HCT116 (cell line): Measurements from ENCODE around the gene DENND1A. TPM values are rescaled to one million over a fixed set of nuclear protein-coding genes. Genes with fewer than 3 reads are reported as not detected.

Experiments used
- ATAC-seq: fragments of 200-7000 bp; cut with Tn5 transposase; 2 replicates; pipeline ENCODE4 v1.9.1; 2020; ENCODE audit warnings: mild to moderate bottlenecking, moderate library complexity
- BruUV-seq: library from RNA; stranded (reverse); fragments of 400-500 nt; replicated peaks from 2 replicates; lab custom pipeline; 2021; lab: Mats Ljungman, UMichigan
- CTCF ChIA-PET: fragments of 300-600 bp; sonication (Branson Sonifier 250); formaldehyde crosslinking; loops from one replicate; lab custom pipeline; 2021; ENCODE audit warnings: antibody characterized with exemption; lab: Charles Lee
- POLR2A ChIA-PET: fragments of 300-600, 350-600 bp; sonication (Branson Sonifier 250); formaldehyde crosslinking; loops from one replicate; lab custom pipeline; 2021; ENCODE audit warnings: antibody characterized with exemption; lab: Charles Lee
- RAD21 ChIA-PET, 2 experiments: fragments of 300-600 bp; sonication (Branson Sonifier 250); formaldehyde crosslinking; loops; one replicate each; lab custom pipeline; 2023; ENCODE audit warnings: low total read pairs in 2 of 2; ENCODE audit not compliant: uncharacterized antibody in 2 of 2, unreplicated experiment in 2 of 2, low non-redundant PET in 1 of 2; lab: Charles Lee
- DNase-seq: peaks from one replicate; pipeline ENCODE4 v3.0.0-alpha.2; 2010; ENCODE audit warnings: low read depth, low spot score
- H2AFZ ChIP-seq: fragments of 200-600 bp; shearing (Covaris generic), sonication (generic); 2 replicates; pipeline ENCODE4 v1.6.1; 2017; ENCODE audit warnings: low read depth, mixed run types, mixed read lengths, antibody characterized with exemption, low read length; ENCODE audit not compliant: poor library complexity, severe bottlenecking
- H3K27ac ChIP-seq: 2 replicates; pipeline ENCODE4 v1.5.1; 2012; ENCODE audit warnings: low read depth, low read length
- H3K27me3 ChIP-seq: fragments of 200-600 bp; sonication (generic); 2 replicates; pipeline ENCODE4 v1.6.1; 2016; ENCODE audit warnings: mixed run types, low read length, mixed read lengths; ENCODE audit not compliant: insufficient read depth
- H3K36me3 ChIP-seq, 2 experiments: fragments of 200-500 bp in 1 of 2; fragments of 200-600 bp in 1 of 2; sonication (Bioruptor generic) in 1 of 2; sonication (generic) in 1 of 2; 2 replicates each; pipeline versions ENCODE4 v1.5.1 to v1.6.1; 2014 to 2016; ENCODE audit warnings: low read length in 2 of 2, inconsistent platforms in 1 of 2, mixed read lengths in 1 of 2, mixed run types in 1 of 2; ENCODE audit not compliant: insufficient read depth in 2 of 2, control insufficient read depth in 1 of 2
- H3K4me1 ChIP-seq, 2 experiments: fragments of 200-600 bp in 1 of 2; sonication (generic) in 1 of 2; 2 replicates each; pipeline versions ENCODE4 v1.5.1 to v1.6.1; 2012 to 2017; ENCODE audit warnings: low read length in 2 of 2, inconsistent platforms in 1 of 2, mild to moderate bottlenecking in 1 of 2, mixed read lengths in 1 of 2, mixed run types in 1 of 2, moderate library complexity in 1 of 2; ENCODE audit not compliant: insufficient read depth in 2 of 2, control insufficient read depth in 1 of 2
- H3K4me2 ChIP-seq: fragments of 200-600 bp; sonication (generic); 2 replicates; pipeline ENCODE4 v1.6.1; 2017; ENCODE audit warnings: mixed run types, low read length, mixed read lengths
- H3K4me3 ChIP-seq, 2 experiments: fragments of 200-600 bp in 1 of 2; sonication (generic) in 1 of 2; replicated peaks in 1 of 2; 2 replicates each; pipeline ENCODE4 v1.5.1; 2011 to 2016; ENCODE audit warnings: low read length in 2 of 2, control low read depth in 1 of 2, low read depth in 1 of 2, mild to moderate bottlenecking in 1 of 2, mixed read lengths in 1 of 2, mixed run types in 1 of 2
- H3K79me2 ChIP-seq: fragments of 200-600 bp; sonication (generic); 2 replicates; pipeline ENCODE4 v1.6.1; 2017; ENCODE audit warnings: mild to moderate bottlenecking, mixed run types, low read length, moderate library complexity, mixed read lengths; ENCODE audit not compliant: insufficient read depth
- H3K9ac ChIP-seq: fragments of 200-600 bp; sonication (generic); 2 replicates; pipeline ENCODE4 v1.6.1; 2016; ENCODE audit warnings: low read length, mixed read lengths
- H3K9me2 ChIP-seq: fragments of 200-600 bp; sonication (generic), shearing (Covaris generic); 2 replicates; pipeline ENCODE4 v1.6.1; 2017; ENCODE audit warnings: mixed run types, mild to moderate bottlenecking, moderate library complexity; ENCODE audit not compliant: insufficient read depth
- H3K9me3 ChIP-seq, 2 experiments: fragments of 200-500 bp in 1 of 2; fragments of 200-600 bp in 1 of 2; sonication (Bioruptor generic) in 1 of 2; sonication (generic) in 1 of 2; 2 replicates each; pipeline ENCODE4 v1.6.1; 2014 to 2017; ENCODE audit warnings: low read length in 2 of 2, mixed read lengths in 2 of 2, inconsistent platforms in 1 of 2, low read depth in 1 of 2, mild to moderate bottlenecking in 1 of 2, mixed run types in 1 of 2, moderate library complexity in 1 of 2; ENCODE audit not compliant: control insufficient read depth in 1 of 2, insufficient read depth in 1 of 2
- H4K20me1 ChIP-seq: fragments of 200-600 bp; sonication (generic), shearing (Covaris generic); 2 replicates; pipeline ENCODE4 v1.6.1; 2017; ENCODE audit warnings: mixed run types, mild to moderate bottlenecking, moderate library complexity; ENCODE audit not compliant: insufficient read depth
- ATF3 ChIP-seq: IDR thresholded peaks from 2 replicates; pipeline ENCODE4 v1.6.1; 2012
- CBX3 ChIP-seq: IDR thresholded peaks from 2 replicates; pipeline ENCODE4 v1.6.1; 2012; ENCODE audit warnings: low read depth
- MAX ChIP-seq: IDR thresholded peaks from 2 replicates; pipeline ENCODE4 v1.6.1; 2012
- RAD21 ChIP-seq: IDR thresholded peaks from 2 replicates; pipeline ENCODE4 v1.6.1; 2012; ENCODE audit warnings: low read depth, mild to moderate bottlenecking
- TCF7L2 ChIP-seq: IDR thresholded peaks from 2 replicates; pipeline ENCODE4 v1.7.0; 2011; ENCODE audit warnings: borderline replicate concordance, inconsistent platforms; ENCODE audit not compliant: insufficient read depth, insufficient read length; ENCODE audit errors: extremely low read depth
- ZBTB33 ChIP-seq: IDR thresholded peaks from 2 replicates; pipeline ENCODE4 v1.6.1; 2011; ENCODE audit warnings: mild to moderate bottlenecking, low read length, moderate library complexity; ENCODE audit not compliant: insufficient replicate concordance; ENCODE audit errors: extremely low read depth
- intact Hi-C: fragments of 100-400 bp; cut with micrococcal nuclease; formaldehyde crosslinking; loops from 2 replicates; pipeline ENCODE4 v1.10.0; 2022
- total RNA-seq: library from RNA; stranded (reverse); gene quantifications from one replicate; pipeline ENCODE4 v1.2.1, GENCODE V29; 2021; ENCODE audit not compliant: unreplicated experiment

DENND1A gene
- total RNA-seq, 1 experiment from 2014 or later, result 33.0 TPM

- ATAC-seq, result no peak
- Histone ChIP-seq H3K4me2 (no peak overlapping the region), H3K36me3 (no peaks in the 10 kb centered on the region), H3K9ac (no peak overlapping the region), H3K27me3 (no peaks in the 10 kb centered on the region), H3K79me2 (no peaks in the 10 kb centered on the region), H3K27ac (no peak overlapping the region), H4K20me1 (no peaks in the 10 kb centered on the region), H3K9me3 (no peaks in the 10 kb centered on the region), H3K4me1 (no peaks in the 10 kb centered on the region), H2AFZ (no peak overlapping the region), H3K9me2 (no peaks in the 10 kb centered on the region), H3K4me3 (no peak overlapping the region)
- ChIA-PET CTCF (no interaction called here), POLR2A (no interaction called here), RAD21 (no interaction called here)
- intact Hi-C loops, result no loop called here
- DNase-seq, result no peak
- TF ChIP-seq ATF3 (no peak), ZBTB33 (no peak), MAX (no peak), RAD21 (no peak)
- no TSS peak for BruUV-seq
Measured at GRCh38 chr9:123406016-123406415, 523.9 kb downstream of the DENND1A start.

GRCh38 chr9:123402981-123403509 is 526.9 kb downstream of the DENND1A start:
- Histone ChIP-seq H3K79me2 (no peaks in the 10 kb centered on the region), H3K4me1 (no peaks in the 10 kb centered on the region), H3K4me2 (no peak overlapping the region), H2AFZ (no peak overlapping the region), H3K4me3 (no peak overlapping the region), H3K27ac (no peak overlapping the region), H3K9me2 (no peaks in the 10 kb centered on the region), H3K36me3 (no peaks in the 10 kb centered on the region), H4K20me1 (no peaks in the 10 kb centered on the region), H3K9me3 (no peaks in the 10 kb centered on the region), H3K9ac (no peak overlapping the region), H3K27me3 (no peaks in the 10 kb centered on the region)
- ChIA-PET RAD21 (no interaction called here), CTCF (no interaction called here), POLR2A (no interaction called here)
- ATAC-seq (no peak), DNase-seq (no peak)
- TF ChIP-seq TCF7L2, result no peak
- TF ChIP-seq CBX3, result no peak
- intact Hi-C loops, result loop anchor here (1.0 to 5.0 kb wide), 2 partner anchors 638 to 719 kb away; no protein-coding TSS in a partner anchor
- no TSS peak for BruUV-seq
